MCF 10A (cell line): ENCODE data around the gene SLC6A17. TPM values are rescaled to one million over a fixed set of nuclear protein-coding genes. Genes with fewer than 3 reads are reported as not detected.

Experiments used
- BruUV-seq: library from RNA; stranded (reverse); fragments of 400-500 nt; replicated peaks from 2 replicates; lab custom pipeline; 2021; lab: Mats Ljungman, UMichigan
- CTCF ChIA-PET: fragments of 300-600 bp; sonication (Branson Sonifier 250); formaldehyde crosslinking; extraction: SDS; loops from one replicate; lab custom pipeline; 2021; ENCODE audit warnings: antibody characterized with exemption, inconsistent platforms; lab: Yijun Ruan, JAX
- POLR2A ChIA-PET: fragments of 300-600, 350-650 bp; sonication (Branson Sonifier 250); formaldehyde crosslinking; extraction: SDS; loops from one replicate; lab custom pipeline; 2020; ENCODE audit warnings: antibody characterized with exemption, inconsistent platforms; lab: Yijun Ruan, JAX
- DNase-seq: peaks from one replicate; pipeline ENCODE4 v3.0.0-alpha.2; 2018; ENCODE audit not compliant: unreplicated experiment
- H3K27ac Mint-ChIP-seq: one replicate; pipeline ENCODE4 v1.8.0; 2022; ENCODE audit warnings: mild to moderate bottlenecking, low read depth, mixed read lengths; ENCODE audit not compliant: unreplicated experiment
- H3K27me3 Mint-ChIP-seq: one replicate; pipeline ENCODE4 v1.8.0; 2022; ENCODE audit warnings: mixed read lengths; ENCODE audit not compliant: insufficient read depth, unreplicated experiment
- H3K36me3 Mint-ChIP-seq: one replicate; pipeline ENCODE4 v1.8.0; 2022; ENCODE audit warnings: mild to moderate bottlenecking, moderate library complexity, mixed read lengths; ENCODE audit not compliant: insufficient read depth, unreplicated experiment
- H3K4me1 Mint-ChIP-seq: one replicate; pipeline ENCODE4 v1.8.0; 2022; ENCODE audit warnings: mixed read lengths; ENCODE audit not compliant: insufficient read depth, unreplicated experiment
- H3K4me3 Mint-ChIP-seq: one replicate; pipeline ENCODE4 v1.8.0; 2022; ENCODE audit warnings: mild to moderate bottlenecking, moderate library complexity, mixed read lengths; ENCODE audit not compliant: unreplicated experiment
- H3K9me3 Mint-ChIP-seq: one replicate; pipeline ENCODE4 v1.8.0; 2022; ENCODE audit warnings: mixed read lengths; ENCODE audit not compliant: unreplicated experiment
- CTCF ChIP-seq: fragments of 200-600 bp; IDR thresholded peaks from one replicate; pipeline ENCODE4 v1.8.0; 2022; ENCODE audit warnings: antibody characterized with exemption, mild to moderate bottlenecking; ENCODE audit not compliant: unreplicated experiment
- intact Hi-C: fragments of 100-400 bp; cut with micrococcal nuclease; formaldehyde crosslinking; loops from 2 replicates; pipeline ENCODE4 v1.14.1; 2022
- total RNA-seq: library from RNA; stranded (reverse); gene quantifications from 2 replicates; pipeline ENCODE4 v1.2.3, GENCODE V29; 2022

SLC6A17 gene
- total RNA-seq, 1 experiment from 2014 or later = not detected

DNA sequence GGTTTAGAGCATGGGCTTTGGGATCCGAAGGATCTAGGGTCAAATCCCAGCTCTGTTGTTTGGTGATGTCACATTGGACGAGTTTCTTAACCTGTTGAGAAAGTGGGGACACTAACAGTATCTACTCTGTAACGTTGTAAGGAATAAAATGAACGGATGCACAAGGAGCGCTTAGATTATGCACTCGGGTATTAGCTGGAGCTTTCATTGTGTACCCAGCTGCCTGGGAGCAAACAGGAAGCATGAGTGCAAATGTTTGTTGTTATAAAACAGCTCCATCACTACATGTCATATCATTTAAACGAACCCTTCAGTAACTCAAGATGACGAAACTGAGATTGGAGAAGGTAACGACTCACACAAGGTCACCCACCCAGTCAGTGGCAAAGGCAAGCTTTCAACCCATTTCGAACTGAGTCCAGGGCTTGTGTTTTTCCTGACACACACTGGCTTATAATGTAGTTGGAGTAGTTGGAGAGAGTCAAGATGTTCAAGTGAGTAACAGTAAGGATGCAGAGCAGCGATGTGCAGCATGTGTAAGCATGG, 16.2 kb upstream of the SLC6A17 start:
- TF ChIP-seq CTCF = no peak
- H3K27ac Mint-ChIP-seq = no peak overlapping the region
- ChIA-PET CTCF (interaction anchor here (0.6 to 4.0 kb wide), 3 partner anchors 28 to 74 kb away, joined by 3 to 13 read pairs (median 5); no protein-coding TSS in a partner anchor), POLR2A (no interaction called here)
- no peaks in the 10 kb centered on the region for H3K4me1 Mint-ChIP-seq
- H3K36me3 Mint-ChIP-seq = no peaks in the 10 kb centered on the region
- no TSS peak for BruUV-seq
- intact Hi-C loops = no loop called here
- DNase-seq = no peak
- H3K27me3 Mint-ChIP-seq = peaks cover 62% of the 10 kb centered on the region
- no peak overlapping the region for H3K4me3 Mint-ChIP-seq
- H3K9me3 Mint-ChIP-seq = no peaks in the 10 kb centered on the region

GRCh38 chr1:110135246-110135645, 15.0 kb upstream of the SLC6A17 start:
- Mint-ChIP-seq H3K4me1 (no peaks in the 10 kb centered on the region), H3K36me3 (no peaks in the 10 kb centered on the region), H3K27ac (no peak overlapping the region), H3K4me3 (no peak overlapping the region), H3K27me3 (peaks cover 65% of the 10 kb centered on the region), H3K9me3 (no peaks in the 10 kb centered on the region)
- no peak for TF ChIP-seq CTCF
- CTCF ChIA-PET = interaction anchor here (1.1 to 4.0 kb wide), 3 partner anchors 29 to 75 kb away, joined by 3 to 13 read pairs (median 4); no protein-coding TSS in a partner anchor
- no TSS peak for BruUV-seq
- intact Hi-C loops = no loop called here
- POLR2A ChIA-PET = no interaction called here
- DNase-seq = no peak

- intact Hi-C loops = no loop called here
- POLR2A ChIA-PET = no interaction called here
- H3K27ac Mint-ChIP-seq = no peak overlapping the region
These were observed 14.6 kb upstream of the SLC6A17 start for GRCh38 chr1:110135666-110136065.

DNA sequence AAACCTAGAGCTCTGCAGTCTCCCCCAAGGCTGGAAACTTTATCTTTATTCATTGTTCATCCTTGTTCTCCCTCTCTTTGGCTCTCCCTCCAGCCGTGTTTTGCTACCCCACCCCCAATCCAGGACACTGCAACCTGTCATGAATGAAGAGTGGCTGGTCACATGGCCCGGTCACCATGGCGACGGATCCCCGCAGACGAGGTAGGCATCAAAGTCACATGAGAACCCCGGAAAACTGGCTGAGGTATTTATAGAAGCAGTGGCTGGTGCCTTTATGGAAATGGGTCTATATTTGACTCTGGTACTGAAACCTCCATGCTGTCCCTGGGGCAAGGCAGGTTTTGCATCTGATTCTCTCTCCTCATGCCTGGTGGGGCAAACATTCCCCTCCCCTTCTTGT, 13.4 kb upstream of the SLC6A17 start:
- H3K27me3 Mint-ChIP-seq = peaks cover 74% of the 10 kb centered on the region
- CTCF ChIA-PET = interaction anchor here (0.6 to 4.0 kb wide), 2 partner anchors 30 to 72 kb away, joined by 4 to 13 read pairs; no protein-coding TSS in a partner anchor
- H3K4me3 Mint-ChIP-seq = no peak overlapping the region
- no peaks in the 10 kb centered on the region for H3K36me3 Mint-ChIP-seq
- no peak for DNase-seq
- no TSS peak for BruUV-seq
- no peaks in the 10 kb centered on the region for H3K9me3 Mint-ChIP-seq
- POLR2A ChIA-PET = no interaction called here
- intact Hi-C loops = no loop called here
- H3K27ac Mint-ChIP-seq = no peak overlapping the region
- no peak for TF ChIP-seq CTCF
- no peaks in the 10 kb centered on the region for H3K4me1 Mint-ChIP-seq

More at GRCh38 chr1:110135666-110136065, 14.6 kb upstream of the SLC6A17 start:
- CTCF ChIA-PET = interaction anchor here (1.1 to 4.0 kb wide), 2 partner anchors 29 to 48 kb away, joined by 4 to 13 read pairs; no protein-coding TSS in a partner anchor
- Mint-ChIP-seq H3K27me3 (peaks cover 69% of the 10 kb centered on the region), H3K4me1 (no peaks in the 10 kb centered on the region), H3K4me3 (no peak overlapping the region), H3K9me3 (no peaks in the 10 kb centered on the region), H3K36me3 (no peaks in the 10 kb centered on the region)
- DNase-seq = no peak
- no TSS peak for BruUV-seq
- TF ChIP-seq CTCF = no peak
